Lung (tissue), 12 donors: ENCODE data around the gene EMC1. TPM values are rescaled to one million over a fixed set of nuclear protein-coding genes. Genes with fewer than 3 reads are reported as not detected.
A peak's percentile ranks its signal among the peaks of the same experiment; 100 is the strongest.

Experiments
- ATAC-seq: fragments of 200-7000 bp; cut with Tn5 transposase; one replicate; pipeline ENCODE4 v1.9.1; 2020; ENCODE audit warnings: moderate number of reproducible peaks; ENCODE audit not compliant: insufficient read depth, low FRiP score
- DNase-seq, 3 donors: peaks; one replicate each; pipeline ENCODE4 v3.0.0-alpha.2; 2013 to 2017
- H3K27ac ChIP-seq, 2 donors: one replicate each; pipeline ENCODE4 v1.5.1; 2013; ENCODE audit warnings: mild to moderate bottlenecking in 2 of 2, moderate library complexity in 2 of 2, control low read depth in 1 of 2, inconsistent platforms in 1 of 2, low read depth in 1 of 2, low read length in 1 of 2
- H3K27me3 ChIP-seq, 3 donors: one replicate each; pipeline ENCODE4 v1.5.1; 2013; ENCODE audit warnings: low read length in 2 of 3; ENCODE audit not compliant: control insufficient read depth in 3 of 3, insufficient read depth in 3 of 3
- H3K36me3 ChIP-seq, 4 donors: one replicate each; pipeline ENCODE4 v1.5.1; 2013; ENCODE audit warnings: low read length in 4 of 4, mild to moderate bottlenecking in 1 of 4, moderate library complexity in 1 of 4; ENCODE audit not compliant: control insufficient read depth in 4 of 4, insufficient read depth in 4 of 4
- H3K4me1 ChIP-seq, 5 donors: one replicate each; pipeline ENCODE4 v1.5.1; 2013; ENCODE audit warnings: low read length in 5 of 5, mild to moderate bottlenecking in 2 of 5, moderate library complexity in 1 of 5; ENCODE audit not compliant: control insufficient read depth in 5 of 5, insufficient read depth in 5 of 5
- H3K4me3 ChIP-seq: one replicate; pipeline ENCODE4 v1.5.1; 2013; ENCODE audit warnings: mild to moderate bottlenecking, control low read depth, moderate library complexity
- H3K9ac ChIP-seq, 2 donors: one replicate each; pipeline ENCODE4 v1.5.1; 2013; ENCODE audit warnings: low read length in 2 of 2, control low read depth in 1 of 2; ENCODE audit not compliant: insufficient read depth in 1 of 2
- H3K9me3 ChIP-seq, 4 donors: one replicate each; pipeline ENCODE4 v1.5.1; 2013; ENCODE audit warnings: low read length in 3 of 4, mild to moderate bottlenecking in 1 of 4, moderate library complexity in 1 of 4; ENCODE audit not compliant: control insufficient read depth in 4 of 4, insufficient read depth in 3 of 4
- CTCF ChIP-seq: IDR thresholded peaks from 2 replicates; pipeline ENCODE4 v1.5.1; 2012; ENCODE audit warnings: mild to moderate bottlenecking; ENCODE audit errors: control extremely low read depth, extremely low read depth
- WGBS, 2 donors: extraction: QIAGEN DNeasy Blood & Tissue Kit; methylation state at CpG; one replicate each; pipeline ENCODE4 v1.1.7; 2013; 5-methylcytosine and 5-hydroxymethylcytosine counted together
- polyA plus RNA-seq, 2 donors: library from polyadenylated mRNA; stranded (reverse); fragments of 200-250 nt; gene quantifications; one replicate each; pipeline ENCODE4 v1.2.1, GENCODE V29; 2013
- total RNA-seq, 2 donors: library from RNA; depleted of rRNA in 1 of 2; stranded (reverse); fragments of >200 nt in 1 of 2; gene quantifications; one replicate each; pipeline ENCODE4 v1.2.1, GENCODE V29; 2014 to 2021
- donor health status: control.
- donor health status: control.
- donor health status: Bipolar disorder and iron deficiency.
- donor health status: healthy.
- donor health status: DM: yes; HTN: yes; CAD: no.

Gene EMC1
- total and polyA plus RNA-seq, 4 donors = 12.1 to 52.7 (median 36.5) TPM

- no peak overlapping the region for H3K27ac ChIP-seq
- ATAC-seq (no peak), DNase-seq (no peak)
- no peak overlapping the region for H3K9ac ChIP-seq
- peaks cover 6 to 19% (median 9%) of the 10 kb centered on the region in 5 donors for H3K4me1 ChIP-seq
- TF ChIP-seq CTCF = no peak
- no peaks in the 10 kb centered on the region for H3K27me3 ChIP-seq
- no peaks in the 10 kb centered on the region for H3K9me3 ChIP-seq
- no peak overlapping the region for H3K4me3 ChIP-seq
- peaks cover 0 to 13% (median 3%) of the 10 kb centered on the region in 4 donors for H3K36me3 ChIP-seq
These were observed 39.2 kb downstream of the EMC1 start for GRCh38 chr1:19212167-19212566.

GRCh38 chr1:19210772-19211549 lies 40.4 kb downstream of the EMC1 start:
- Histone ChIP-seq H3K36me3 (peaks cover 0 to 10% (median 2%) of the 10 kb centered on the region in 4 donors), H3K4me3 (peak overlapping the region; percentile 91), H3K27me3 (no peaks in the 10 kb centered on the region), H3K9ac (peak overlapping the region; percentile 96 to 99), H3K9me3 (no peaks in the 10 kb centered on the region), H3K4me1 (peaks cover 6 to 20% (median 11%) of the 10 kb centered on the region in 5 donors), H3K27ac (peak overlapping the region; percentile 93 to 99)
- ATAC-seq (no peak), DNase-seq (peak in 2 of 3 donors; percentile 24 to 54)
- TF ChIP-seq CTCF = no peak
- 19% methylated on average over 12 of the region's 12 CpGs for WGBS, 2 donors

- Histone ChIP-seq H3K4me1 (peaks cover 6 to 21% (median 11%) of the 10 kb centered on the region in 5 donors), H3K27ac (peak within 1 kb of the TSS; percentile 93 to 99), H3K9ac (peak within 1 kb of the TSS; percentile 96 to 99), H3K9me3 (no peaks in the 10 kb centered on the region), H3K4me3 (peak within 1 kb of the TSS; percentile 91), H3K36me3 (peaks cover 0 to 10% (median 2%) of the 10 kb centered on the region in 4 donors), H3K27me3 (no peaks in the 10 kb centered on the region)
- WGBS, 2 donors = 0% methylated on average over 61 to 80 of the region's 80 CpGs
- peak; percentile 96 for ATAC-seq
- TF ChIP-seq CTCF = no peak
- peak; percentile 95 to 97 (median 97) for DNase-seq
These were observed 41.1 kb downstream of the EMC1 start, which contains the start of gene UBR4 for GRCh38 chr1:19209990-19210771. Gene UBR4 (minus strand): TSS chr1:19210266. CDS start chr1:19210248, 18 bp downstream.
